ENCODE results near the gene NFIX.

GRCh38 chr19:13024951-13025697, 29.8 kb downstream of the NFIX start:
- TF ChIP-seq CTCF (IDR thresholded peaks at IDR 0.05) = no peak
- no peak for TF ChIP-seq EP300 (IDR thresholded peaks at IDR 0.05)

All from tibial nerve (tissue), 4 donors.